Stimulated activated memory B cell treated with anti-CD40 and anti-IgM and Interleukin-4, amounts not matched to agents 10 μg/mL and 1 μg/mL and 100 μg/mL, for 72 hours (primary cell): Measurements from ENCODE around the gene SEBOX.
A peak's percentile ranks its signal among the peaks of the same experiment; 100 is the strongest.

ENCODE experiments used
- ATAC-seq: fragments of 150-1000 bp; cut with Tn5 transposase; 2 replicates; pipeline ENCODE4 v1.10.0; 2021
- H3K27ac Mint-ChIP-seq: one replicate; pipeline ENCODE4 v1.8.0; 2022; ENCODE audit warnings: mild to moderate bottlenecking, mixed read lengths
- H3K27me3 Mint-ChIP-seq: one replicate; pipeline ENCODE4 v1.8.0; 2022; ENCODE audit warnings: mixed read lengths
- H3K36me3 Mint-ChIP-seq: one replicate; pipeline ENCODE4 v1.8.0; 2022; ENCODE audit warnings: mixed read lengths
- H3K4me1 Mint-ChIP-seq: one replicate; pipeline ENCODE4 v1.8.0; 2022; ENCODE audit warnings: mixed read lengths
- H3K4me3 Mint-ChIP-seq: one replicate; pipeline ENCODE4 v1.8.0; 2022; ENCODE audit warnings: mild to moderate bottlenecking, moderate library complexity, mixed read lengths
- H3K9me3 Mint-ChIP-seq: one replicate; pipeline ENCODE4 v1.8.0; 2022; ENCODE audit warnings: mixed read lengths

The SEBOX gene

DNA sequence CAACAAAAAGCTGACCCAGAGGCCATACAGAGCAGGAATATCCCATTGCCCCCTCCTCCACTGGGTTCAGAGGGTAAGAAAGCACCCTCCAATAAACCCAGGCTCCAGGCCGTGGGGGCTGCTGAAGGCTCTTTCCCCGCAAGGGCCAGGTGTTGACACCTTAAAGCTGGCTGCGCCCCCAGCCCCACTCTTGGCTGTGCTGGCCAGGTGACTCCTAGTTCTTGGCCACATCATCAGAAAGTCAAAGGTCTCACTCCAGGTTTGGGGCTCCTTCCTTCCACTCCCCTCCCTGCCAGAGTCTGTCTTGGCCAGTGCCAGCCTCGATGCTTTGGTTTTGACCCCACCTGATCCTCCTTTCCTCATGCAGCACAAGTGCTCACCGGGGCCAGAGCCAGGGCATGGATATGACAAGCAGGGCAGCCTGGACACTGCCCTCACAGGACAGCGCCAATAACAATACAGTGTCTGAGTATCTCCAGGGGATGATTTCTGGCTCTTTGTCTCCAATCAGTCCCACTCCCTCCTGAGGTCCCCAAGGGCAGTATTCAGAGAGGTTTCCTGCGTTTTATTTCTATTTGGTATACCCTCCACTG is 32.8 kb upstream of the SEBOX start:
- no peak overlapping the region for H3K4me3 Mint-ChIP-seq
- H3K27me3 Mint-ChIP-seq = no peaks in the 10 kb centered on the region
- no peak for ATAC-seq
- H3K36me3 Mint-ChIP-seq = peaks cover 19% of the 10 kb centered on the region
- H3K27ac Mint-ChIP-seq = peak overlapping the region; percentile 46
- H3K4me1 Mint-ChIP-seq = peaks cover 11% of the 10 kb centered on the region
- no peaks in the 10 kb centered on the region for H3K9me3 Mint-ChIP-seq

DNA sequence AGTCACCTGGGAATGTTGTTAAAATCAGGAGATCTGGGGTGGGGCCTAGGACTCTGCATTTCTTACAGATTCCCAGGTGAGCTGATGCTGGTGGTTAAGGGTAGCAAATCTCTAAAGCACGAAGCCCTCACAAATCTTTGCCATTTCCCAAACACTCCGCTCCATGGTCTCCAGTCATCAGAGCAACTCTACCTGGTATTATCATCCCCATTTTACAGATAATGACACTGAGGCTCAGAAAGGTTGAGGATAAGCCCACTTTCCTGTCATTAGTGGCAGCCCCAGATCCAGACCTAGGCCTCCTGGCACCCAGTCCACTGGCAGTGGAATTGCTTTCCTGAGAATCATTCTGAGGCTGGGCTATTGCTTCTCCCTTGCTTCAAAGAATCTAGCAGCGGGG is 32.3 kb upstream of the SEBOX start:
- Mint-ChIP-seq H3K36me3 (peaks cover 19% of the 10 kb centered on the region), H3K4me3 (no peak overlapping the region), H3K27me3 (no peaks in the 10 kb centered on the region), H3K4me1 (peaks cover 11% of the 10 kb centered on the region), H3K27ac (no peak overlapping the region), H3K9me3 (no peaks in the 10 kb centered on the region)
- ATAC-seq = no peak

DNA sequence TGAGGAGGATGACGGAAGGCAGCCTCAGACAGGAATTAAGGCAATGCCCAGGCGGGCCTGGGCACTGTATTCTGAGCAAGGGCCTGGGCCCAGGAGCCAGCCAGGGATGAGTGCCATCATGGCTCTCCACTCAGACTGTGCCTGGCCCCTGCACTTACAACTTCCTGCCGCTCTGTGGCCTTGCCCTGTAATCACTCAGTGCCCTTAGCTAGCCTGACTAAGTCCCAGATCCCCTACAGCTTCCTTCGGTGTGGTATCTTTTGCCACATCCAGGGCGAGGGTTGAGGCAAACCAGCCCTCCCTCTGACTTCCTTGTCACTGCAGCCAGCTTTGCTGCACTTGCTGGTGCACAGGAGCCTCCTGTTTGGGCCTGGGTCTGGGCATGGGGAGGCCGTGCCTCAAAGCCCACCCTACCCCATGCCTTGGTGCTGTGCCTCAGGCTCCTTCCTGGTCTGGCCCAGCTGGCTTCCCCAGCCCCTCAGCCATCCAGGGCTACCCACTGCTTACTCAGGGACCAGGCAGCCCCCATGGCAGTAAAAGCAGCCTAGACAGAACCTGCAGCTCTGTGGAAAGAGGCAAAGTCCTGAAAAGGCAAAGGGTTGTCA is 31.7 kb upstream of the SEBOX start:
- H3K36me3 Mint-ChIP-seq = peaks cover 19% of the 10 kb centered on the region

DNA sequence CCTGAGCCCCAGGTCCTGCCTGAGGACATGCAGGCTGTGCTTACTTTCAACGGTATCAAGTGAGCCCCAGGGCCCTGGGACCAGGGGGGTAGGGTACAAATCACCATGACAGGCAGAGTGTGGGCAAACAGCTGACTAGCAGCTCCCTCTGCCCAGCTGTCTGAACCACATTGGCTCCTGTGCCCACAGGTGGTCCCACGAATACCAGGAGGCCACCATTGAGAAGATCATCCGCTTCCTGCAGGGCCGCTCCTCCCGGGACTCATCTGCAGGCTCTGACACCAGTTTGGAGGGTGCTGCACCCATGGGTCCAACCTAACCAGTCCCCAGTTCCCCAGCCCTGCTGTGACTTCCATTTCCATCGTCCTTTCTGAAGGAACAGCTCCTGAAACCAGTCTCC is 31.0 kb upstream of the SEBOX start:
- Mint-ChIP-seq H3K27me3 (no peaks in the 10 kb centered on the region), H3K27ac (no peak overlapping the region), H3K4me1 (peaks cover 11% of the 10 kb centered on the region), H3K4me3 (no peak overlapping the region), H3K36me3 (peaks cover 27% of the 10 kb centered on the region), H3K9me3 (no peaks in the 10 kb centered on the region)
- no peak for ATAC-seq

More for the DNA sequence above, 31.7 kb upstream of the SEBOX start:
- Mint-ChIP-seq H3K27me3 (no peaks in the 10 kb centered on the region), H3K9me3 (no peaks in the 10 kb centered on the region), H3K4me1 (peaks cover 11% of the 10 kb centered on the region), H3K27ac (no peak overlapping the region), H3K4me3 (no peak overlapping the region)
- no peak for ATAC-seq

DNA sequence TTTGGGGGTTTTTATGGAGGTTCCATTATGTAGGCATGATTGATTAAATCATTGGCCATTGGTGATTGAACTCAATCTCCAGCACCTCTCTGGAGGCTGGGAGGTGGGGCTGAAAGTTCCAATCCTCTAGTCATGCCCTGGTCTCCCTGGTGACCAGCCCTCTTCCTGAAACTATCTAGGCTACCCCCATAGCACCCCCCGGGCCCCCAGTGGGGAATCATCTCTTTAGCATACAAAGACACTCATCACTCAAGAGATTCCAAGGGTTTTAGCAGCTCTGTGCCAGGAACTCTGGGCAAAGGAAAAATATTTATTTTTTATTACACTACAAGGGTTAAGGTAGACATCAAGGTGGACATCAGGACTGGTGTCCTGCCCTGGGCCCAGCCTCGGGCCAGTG is 30.4 kb upstream of the SEBOX start:
- Mint-ChIP-seq H3K4me1 (peaks cover 11% of the 10 kb centered on the region), H3K27me3 (no peaks in the 10 kb centered on the region), H3K27ac (no peak overlapping the region), H3K9me3 (no peaks in the 10 kb centered on the region), H3K4me3 (no peak overlapping the region), H3K36me3 (peaks cover 33% of the 10 kb centered on the region)
- no peak for ATAC-seq

DNA sequence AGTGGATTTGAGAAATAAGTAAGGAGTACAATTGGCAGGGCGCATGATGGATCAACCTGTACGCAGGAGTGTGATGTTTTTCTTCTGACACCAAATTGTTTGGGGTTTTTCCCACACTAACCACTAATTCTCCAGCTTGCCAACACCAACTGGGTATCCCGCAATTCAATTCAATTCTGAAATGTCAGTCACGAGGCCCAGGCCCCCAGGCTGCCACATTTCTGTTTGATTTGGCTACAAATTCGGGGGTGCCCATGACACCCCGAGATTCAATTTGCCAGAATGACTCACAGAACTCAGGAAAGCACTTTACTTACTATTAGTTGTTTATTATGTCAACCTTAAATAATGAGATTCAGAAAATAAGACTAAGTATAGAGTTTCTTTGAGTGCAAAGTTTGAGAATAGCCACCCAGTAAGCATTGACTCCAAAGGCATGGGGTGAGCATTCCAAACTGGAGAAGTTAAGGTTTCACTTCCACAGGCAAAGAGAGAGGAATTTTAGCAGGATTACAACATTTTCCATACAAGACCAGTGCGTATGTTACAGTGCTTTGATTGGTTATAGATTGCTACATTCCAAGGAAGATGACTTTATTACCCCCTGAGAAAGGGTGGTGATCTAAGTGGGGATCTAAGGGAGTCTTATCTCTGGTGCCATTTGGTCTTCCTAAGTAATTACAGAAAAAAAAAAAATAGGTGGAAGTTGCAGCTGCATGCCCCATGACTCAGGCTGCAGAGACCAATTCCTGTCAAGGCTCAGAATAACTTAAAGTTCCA is 29.5 kb upstream of the SEBOX start:
- Mint-ChIP-seq H3K4me3 (no peak overlapping the region), H3K36me3 (peaks cover 42% of the 10 kb centered on the region), H3K4me1 (peaks cover 11% of the 10 kb centered on the region), H3K27me3 (no peaks in the 10 kb centered on the region), H3K27ac (no peak overlapping the region), H3K9me3 (no peaks in the 10 kb centered on the region)
- ATAC-seq = no peak

DNA sequence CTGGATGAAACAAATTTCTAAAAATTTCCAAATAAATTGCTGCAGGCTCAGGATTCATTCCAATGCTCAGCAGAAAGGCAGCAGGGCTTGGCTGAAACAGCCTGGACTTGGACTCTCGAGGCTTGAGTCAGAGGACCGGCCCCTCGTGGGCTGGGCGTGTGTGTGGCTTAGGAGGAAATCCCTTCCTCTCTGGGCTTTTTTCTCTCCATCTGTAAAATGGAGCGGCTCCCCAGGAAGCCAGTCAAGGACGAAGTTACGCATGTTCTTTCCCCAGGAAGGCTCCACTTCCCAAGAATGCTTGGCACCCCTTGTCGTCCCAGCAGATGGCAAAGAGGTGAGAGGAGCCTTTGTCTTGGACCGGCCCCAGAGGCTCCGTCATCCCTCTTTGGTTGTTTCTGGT is 27.5 kb upstream of the SEBOX start:
- no peak overlapping the region for H3K4me3 Mint-ChIP-seq
- no peaks in the 10 kb centered on the region for H3K4me1 Mint-ChIP-seq
- no peaks in the 10 kb centered on the region for H3K9me3 Mint-ChIP-seq
- ATAC-seq = no peak
- H3K27me3 Mint-ChIP-seq = no peaks in the 10 kb centered on the region
- peaks cover 47% of the 10 kb centered on the region for H3K36me3 Mint-ChIP-seq
- no peak overlapping the region for H3K27ac Mint-ChIP-seq

DNA sequence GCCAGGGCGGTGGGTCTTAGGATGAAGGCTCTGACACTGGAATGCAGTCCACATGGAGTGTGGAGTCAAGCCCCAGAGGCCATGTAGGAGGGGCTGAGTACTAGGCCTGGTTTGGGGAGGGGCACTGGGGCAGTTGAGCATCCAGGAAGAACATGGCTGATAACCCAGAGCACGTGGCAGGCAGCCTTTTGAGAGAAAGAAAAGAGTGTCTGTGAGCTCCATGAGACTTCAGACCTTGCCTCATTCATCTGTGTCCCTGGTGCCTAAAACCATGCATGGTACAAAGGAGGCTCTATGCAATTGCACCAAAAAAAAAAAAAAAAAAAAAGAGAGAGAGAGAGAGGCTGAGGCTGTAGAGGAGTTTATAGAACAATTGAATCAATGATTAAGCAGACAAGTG is 26.4 kb upstream of the SEBOX start:
- no peak overlapping the region for H3K4me3 Mint-ChIP-seq
- no peaks in the 10 kb centered on the region for H3K9me3 Mint-ChIP-seq
- ATAC-seq = no peak
- H3K36me3 Mint-ChIP-seq = peaks cover 47% of the 10 kb centered on the region
- H3K27me3 Mint-ChIP-seq = no peaks in the 10 kb centered on the region
- H3K27ac Mint-ChIP-seq = no peak overlapping the region
- no peaks in the 10 kb centered on the region for H3K4me1 Mint-ChIP-seq

DNA sequence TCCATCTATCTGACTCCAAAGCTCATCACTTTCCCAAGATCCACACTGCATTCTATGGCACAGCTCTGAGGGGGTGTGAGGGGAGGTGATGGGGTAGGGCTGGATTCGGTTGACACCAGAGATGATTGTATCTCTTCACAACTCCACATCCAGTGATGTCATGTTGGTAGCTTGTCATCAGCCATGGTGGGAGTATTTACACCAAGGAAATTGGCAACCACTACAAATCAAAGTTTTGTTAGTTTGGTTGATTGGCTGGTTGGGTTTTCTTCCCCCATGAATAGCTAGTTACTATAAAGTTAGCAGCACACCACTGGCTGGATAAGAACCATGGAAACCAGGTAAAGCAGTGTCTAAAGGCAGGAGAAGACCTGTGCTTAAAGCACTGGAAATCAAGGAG is 26.0 kb upstream of the SEBOX start:
- Mint-ChIP-seq H3K4me3 (no peak overlapping the region), H3K4me1 (no peaks in the 10 kb centered on the region), H3K27me3 (no peaks in the 10 kb centered on the region), H3K36me3 (peaks cover 47% of the 10 kb centered on the region), H3K27ac (no peak overlapping the region), H3K9me3 (no peaks in the 10 kb centered on the region)
- ATAC-seq = no peak

DNA sequence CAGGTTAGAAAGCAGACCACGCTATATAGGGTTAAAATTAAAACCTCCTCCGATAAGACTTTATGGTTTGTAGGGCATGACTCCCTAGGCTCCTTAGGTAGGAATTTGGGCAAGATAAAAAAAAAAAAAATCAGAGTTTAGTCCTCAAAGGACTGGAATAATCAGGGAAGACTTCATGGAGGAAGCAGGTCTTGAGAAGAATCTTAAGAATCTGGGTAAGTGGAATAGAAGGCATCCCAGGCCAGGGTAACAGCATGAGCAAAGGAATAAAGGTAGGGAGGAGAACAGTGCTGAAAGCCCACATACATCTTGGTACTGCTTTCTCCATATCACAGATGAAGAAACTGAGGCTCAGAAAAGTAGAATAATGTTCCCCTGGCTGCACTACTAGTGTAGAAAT is 25.6 kb upstream of the SEBOX start:
- ATAC-seq = no peak
- Mint-ChIP-seq H3K36me3 (peaks cover 47% of the 10 kb centered on the region), H3K27me3 (no peaks in the 10 kb centered on the region), H3K4me3 (no peak overlapping the region), H3K9me3 (no peaks in the 10 kb centered on the region), H3K4me1 (peaks cover under 1% of the 10 kb centered on the region), H3K27ac (no peak overlapping the region)

DNA sequence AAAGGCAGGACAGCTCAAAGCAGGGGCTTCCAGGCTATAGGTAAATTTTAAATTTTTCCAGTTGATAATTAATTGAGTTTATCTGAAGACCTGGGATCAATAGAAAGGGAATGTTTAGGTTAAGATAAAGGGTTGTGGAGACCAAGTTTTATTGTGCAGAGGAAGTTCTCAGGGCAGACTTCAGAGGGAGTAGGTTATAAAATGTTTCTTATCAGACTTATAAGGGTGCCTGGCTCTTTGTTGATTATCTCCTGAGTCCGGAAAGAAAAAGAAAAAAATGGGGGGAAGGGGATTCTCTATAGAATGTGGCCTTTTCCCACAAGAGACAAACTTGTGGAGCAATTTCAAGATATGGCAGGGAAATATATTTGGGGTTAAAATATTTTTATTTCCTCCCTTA is 25.1 kb upstream of the SEBOX start:
- Mint-ChIP-seq H3K4me3 (no peak overlapping the region), H3K9me3 (no peaks in the 10 kb centered on the region), H3K27me3 (no peaks in the 10 kb centered on the region), H3K36me3 (peaks cover 47% of the 10 kb centered on the region), H3K4me1 (peaks cover 5% of the 10 kb centered on the region), H3K27ac (no peak overlapping the region)
- ATAC-seq = no peak

DNA sequence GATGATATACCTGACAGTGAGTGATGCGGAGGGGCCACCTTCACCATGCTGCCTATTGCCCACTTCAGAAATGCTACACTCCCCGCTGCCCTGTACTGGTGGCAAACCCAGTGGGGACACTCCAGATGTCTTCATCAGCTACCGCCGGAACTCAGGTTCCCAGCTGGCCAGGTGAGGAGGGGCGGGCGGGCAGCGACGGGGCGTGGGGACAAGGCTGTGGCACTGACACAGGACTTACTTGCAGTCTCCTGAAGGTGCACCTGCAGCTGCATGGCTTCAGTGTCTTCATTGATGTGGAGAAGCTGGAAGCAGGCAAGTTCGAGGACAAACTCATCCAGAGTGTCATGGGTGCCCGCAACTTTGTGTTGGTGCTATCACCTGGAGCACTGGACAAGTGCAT is 23.1 kb upstream of the SEBOX start:
- H3K4me3 Mint-ChIP-seq = no peak overlapping the region
- H3K4me1 Mint-ChIP-seq = peaks cover 22% of the 10 kb centered on the region
- no peak overlapping the region for H3K27ac Mint-ChIP-seq
- no peak for ATAC-seq
- peaks cover 39% of the 10 kb centered on the region for H3K36me3 Mint-ChIP-seq
- H3K9me3 Mint-ChIP-seq = no peaks in the 10 kb centered on the region
- peaks cover 19% of the 10 kb centered on the region for H3K27me3 Mint-ChIP-seq

DNA sequence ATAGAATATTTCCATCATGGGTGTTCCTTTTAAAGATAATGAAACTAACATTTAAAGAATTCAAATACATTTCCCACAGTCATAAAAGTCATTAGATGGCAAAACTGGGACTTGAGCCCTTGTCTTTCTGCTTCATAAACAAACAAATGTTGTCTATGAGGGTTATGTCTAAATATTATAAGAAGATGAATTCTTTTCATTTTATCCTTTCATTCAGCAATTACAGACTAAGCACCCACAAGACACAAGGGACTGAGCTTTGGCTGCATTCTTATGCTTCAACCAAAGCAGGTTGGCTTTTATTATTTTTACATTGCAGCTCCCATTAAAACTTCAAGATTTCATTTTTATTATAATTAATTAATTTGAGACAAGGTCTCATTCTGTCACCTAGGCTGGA is 21.4 kb upstream of the SEBOX start:
- Mint-ChIP-seq H3K4me3 (no peak overlapping the region), H3K4me1 (peaks cover 27% of the 10 kb centered on the region), H3K27ac (no peak overlapping the region), H3K27me3 (peaks cover 36% of the 10 kb centered on the region), H3K9me3 (no peaks in the 10 kb centered on the region), H3K36me3 (peaks cover 52% of the 10 kb centered on the region)
- no peak for ATAC-seq

DNA sequence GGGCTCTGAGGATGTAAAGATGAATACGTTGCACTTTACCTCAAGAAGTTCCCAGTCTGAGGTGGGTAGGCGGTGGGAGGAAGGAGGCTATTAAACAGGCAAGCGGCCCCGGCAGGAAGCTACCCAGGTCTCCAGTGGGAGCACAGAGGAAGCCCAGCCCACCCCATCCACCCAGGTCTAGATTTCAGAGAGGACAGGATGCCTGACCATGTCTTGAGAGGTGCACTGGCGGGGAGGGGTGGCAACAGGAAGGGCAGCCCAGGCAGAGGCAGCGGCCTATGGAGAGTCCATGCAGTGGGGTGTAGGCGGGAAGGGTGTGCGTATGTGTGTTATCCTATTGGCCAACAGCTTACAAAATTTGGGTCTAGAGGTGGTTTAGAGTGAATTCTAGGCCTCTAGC is 20.4 kb upstream of the SEBOX start:
- H3K36me3 Mint-ChIP-seq = peaks cover 51% of the 10 kb centered on the region
- no peaks in the 10 kb centered on the region for H3K9me3 Mint-ChIP-seq
- peak overlapping the region; percentile 43 for H3K4me3 Mint-ChIP-seq
- peaks cover 38% of the 10 kb centered on the region for H3K27me3 Mint-ChIP-seq
- H3K27ac Mint-ChIP-seq = peak overlapping the region; percentile 74
- H3K4me1 Mint-ChIP-seq = peaks cover 36% of the 10 kb centered on the region
- ATAC-seq = no peak

DNA sequence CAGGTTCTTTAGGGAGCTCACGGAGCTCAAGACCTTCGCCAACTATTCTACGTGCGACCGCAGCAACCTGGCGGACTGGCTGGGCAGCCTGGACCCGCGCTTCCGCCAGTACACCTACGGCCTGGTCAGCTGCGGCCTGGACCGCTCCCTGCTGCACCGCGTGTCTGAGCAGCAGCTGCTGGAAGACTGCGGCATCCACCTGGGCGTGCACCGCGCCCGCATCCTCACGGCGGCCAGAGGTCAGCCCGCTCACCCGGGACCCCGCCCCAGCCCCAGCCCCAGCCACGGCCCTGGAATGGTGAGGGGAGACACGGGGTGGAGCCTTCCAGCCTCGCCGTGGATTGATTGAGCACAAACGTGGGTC is 20.0 kb upstream of the SEBOX start:
- peaks cover 38% of the 10 kb centered on the region for H3K4me1 Mint-ChIP-seq
- H3K9me3 Mint-ChIP-seq = no peaks in the 10 kb centered on the region
- peak; percentile 38 for ATAC-seq
- peaks cover 38% of the 10 kb centered on the region for H3K27me3 Mint-ChIP-seq
- peaks cover 51% of the 10 kb centered on the region for H3K36me3 Mint-ChIP-seq
- peak overlapping the region; percentile 85 for H3K4me3 Mint-ChIP-seq
- peak overlapping the region; percentile 74 for H3K27ac Mint-ChIP-seq
